Measurements from ENCODE around the gene CABLES1.

- no peak for TF ChIP-seq FOXA1 (IDR thresholded peaks at IDR 0.05)
- TF ChIP-seq BHLHE40 (IDR thresholded peaks at IDR 0.05; ENCODE audit: borderline replicate concordance) = no peak
- no peak for TF ChIP-seq NFRKB (IDR thresholded peaks at IDR 0.05)
- no peak for TF ChIP-seq ZNF384 (IDR thresholded peaks at IDR 0.05)
- no peak for TF ChIP-seq ELF4 (IDR thresholded peaks at IDR 0.05)
- no peak for TF ChIP-seq ARNT (IDR thresholded peaks at IDR 0.05)
- no peak for TF ChIP-seq LEF1 (IDR thresholded peaks at IDR 0.05; ENCODE audit: borderline replicate concordance)
- TF ChIP-seq SP1 (IDR thresholded peaks at IDR 0.05) = no peak
- no peak for TF ChIP-seq FOXM1 (IDR thresholded peaks at IDR 0.05; ENCODE audit: borderline replicate concordance)
- no peak for TF ChIP-seq PKNOX1 (IDR thresholded peaks at IDR 0.05)
Observed at GRCh38 chr18:23094411-23095190, 40.7 kb upstream of the CABLES1 start.
